Astrocyte (in vitro differentiated cells and primary cell): ENCODE measurements around the gene ZBTB8A. TPM values are rescaled to one million over a fixed set of nuclear protein-coding genes. Genes with fewer than 3 reads are reported as not detected.

Experiments used
- DNase-seq: peaks from one replicate; pipeline ENCODE4 v3.0.0-alpha.2; 2010; ENCODE audit warnings: low read depth
- FAIRE-seq: peaks from 2 replicates; lab custom pipeline; 2011; peaks lifted over from hg19 to GRCh38; lab: Jason Lieb, UNC
- H2AFZ ChIP-seq: 2 replicates; pipeline ENCODE4 v1.6.0; 2012; ENCODE audit warnings: low read depth, low read length, inconsistent platforms
- H3K27ac ChIP-seq: 2 replicates; pipeline ENCODE4 v1.5.1; 2011; ENCODE audit warnings: low read depth, low read length, inconsistent platforms
- H3K27me3 ChIP-seq: 2 replicates; pipeline ENCODE4 v1.6.0; 2011; ENCODE audit warnings: low read length, inconsistent platforms; ENCODE audit not compliant: insufficient read depth
- H3K36me3 ChIP-seq: 2 replicates; pipeline ENCODE4 v1.5.1; 2011; ENCODE audit warnings: low read length, inconsistent platforms; ENCODE audit not compliant: insufficient read depth
- H3K4me1 ChIP-seq: 2 replicates; pipeline ENCODE4 v1.5.1; 2011; ENCODE audit warnings: low read length, inconsistent platforms; ENCODE audit not compliant: insufficient read depth
- H3K4me2 ChIP-seq: 2 replicates; pipeline ENCODE4 v1.6.0; 2012; ENCODE audit warnings: low read length, inconsistent platforms
- H3K4me3 ChIP-seq: 2 replicates; pipeline ENCODE4 v1.5.1; 2011; ENCODE audit warnings: low read depth, mild to moderate bottlenecking, low read length, inconsistent platforms; ENCODE audit not compliant: insufficient read depth
- H3K79me2 ChIP-seq: 2 replicates; pipeline ENCODE4 v1.6.0; 2012; ENCODE audit warnings: mild to moderate bottlenecking, low read length, inconsistent platforms; ENCODE audit not compliant: insufficient read depth
- H3K9ac ChIP-seq: 2 replicates; pipeline ENCODE4 v1.6.0; 2012; ENCODE audit warnings: mild to moderate bottlenecking, low read length, inconsistent platforms
- H3K9me3 ChIP-seq: 2 replicates; pipeline ENCODE4 v1.5.1; 2012; ENCODE audit warnings: low read depth, mild to moderate bottlenecking, low read length, inconsistent platforms; ENCODE audit not compliant: insufficient read depth
- H4K20me1 ChIP-seq: 2 replicates; pipeline ENCODE4 v1.6.0; 2012; ENCODE audit warnings: low read length, inconsistent platforms; ENCODE audit not compliant: insufficient read depth
- H3K27ac Mint-ChIP-seq: one replicate; pipeline ENCODE4 v1.8.0; 2021; ENCODE audit warnings: mild to moderate bottlenecking, mixed read lengths; ENCODE audit not compliant: unreplicated experiment
- H3K27me3 Mint-ChIP-seq: one replicate; pipeline ENCODE4 v1.8.0; 2021; ENCODE audit warnings: low read depth, mixed read lengths; ENCODE audit not compliant: unreplicated experiment
- H3K36me3 Mint-ChIP-seq: one replicate; pipeline ENCODE4 v1.8.0; 2021; ENCODE audit warnings: low read depth, mixed read lengths; ENCODE audit not compliant: unreplicated experiment
- H3K4me1 Mint-ChIP-seq: one replicate; pipeline ENCODE4 v1.8.0; 2021; ENCODE audit warnings: low read depth, mixed read lengths; ENCODE audit not compliant: unreplicated experiment
- H3K4me3 Mint-ChIP-seq: one replicate; pipeline ENCODE4 v1.8.0; 2021; ENCODE audit warnings: mild to moderate bottlenecking, moderate library complexity, mixed read lengths; ENCODE audit not compliant: unreplicated experiment
- H3K9me3 Mint-ChIP-seq: one replicate; pipeline ENCODE4 v1.8.0; 2021; ENCODE audit warnings: mild to moderate bottlenecking, mixed read lengths; ENCODE audit not compliant: unreplicated experiment
- EZH2 ChIP-seq: IDR thresholded peaks from 2 replicates; pipeline ENCODE4 v1.6.1; 2012; ENCODE audit warnings: mild to moderate bottlenecking, low read length, inconsistent platforms; ENCODE audit not compliant: insufficient read depth
- total RNA-seq: library from RNA; stranded (reverse); gene quantifications from 2 replicates; pipeline ENCODE4 v1.2.1, GENCODE V29; 2021
- TF ChIP-seq, protein P1 (sequence below): IDR thresholded peaks from 2 replicates; pipeline ENCODE4 v1.5.1; 2011; ENCODE audit warnings: low read depth, mild to moderate bottlenecking, inconsistent platforms, low read length, moderate library complexity; ENCODE audit not compliant: insufficient read depth

ZBTB8A gene
- total RNA-seq, 1 donor from 2014 or later = 5.6 TPM

DNA sequence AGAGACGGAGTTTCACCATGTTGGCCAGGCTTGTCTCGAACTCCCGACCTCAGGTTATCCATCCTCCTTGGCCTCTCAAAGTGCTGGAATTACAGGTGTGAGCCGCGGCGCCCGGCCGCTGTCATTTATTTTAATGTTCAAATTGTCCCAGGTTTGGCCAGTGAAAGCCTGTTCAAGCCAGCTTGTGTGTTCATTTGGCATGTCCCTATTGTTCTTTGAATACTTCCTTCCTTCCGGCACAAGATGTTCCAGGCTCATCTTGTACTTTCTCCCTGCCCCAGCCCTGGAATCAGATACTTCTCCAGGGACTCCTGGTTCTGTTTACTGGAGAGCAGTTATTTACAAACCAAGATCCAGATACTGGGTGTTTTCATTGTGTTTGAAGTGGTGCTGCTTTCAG is 37.4 kb upstream of the ZBTB8A start:
- Histone ChIP-seq H3K4me2 (no peak overlapping the region), H3K27me3 (no peaks in the 10 kb centered on the region), H3K27ac (no peak overlapping the region), H3K79me2 (no peaks in the 10 kb centered on the region), H4K20me1 (no peaks in the 10 kb centered on the region), H3K36me3 (no peaks in the 10 kb centered on the region), H3K9ac (no peak overlapping the region), H3K9me3 (no peaks in the 10 kb centered on the region), H2AFZ (no peak overlapping the region), H3K4me1 (no peaks in the 10 kb centered on the region), H3K4me3 (no peak overlapping the region)
- DNase-seq (no peak), FAIRE-seq (no peak)
- H3K36me3 Mint-ChIP-seq = no peaks in the 10 kb centered on the region
- no peak for TF ChIP-seq EZH2
- TF ChIP-seq, protein P1, sequence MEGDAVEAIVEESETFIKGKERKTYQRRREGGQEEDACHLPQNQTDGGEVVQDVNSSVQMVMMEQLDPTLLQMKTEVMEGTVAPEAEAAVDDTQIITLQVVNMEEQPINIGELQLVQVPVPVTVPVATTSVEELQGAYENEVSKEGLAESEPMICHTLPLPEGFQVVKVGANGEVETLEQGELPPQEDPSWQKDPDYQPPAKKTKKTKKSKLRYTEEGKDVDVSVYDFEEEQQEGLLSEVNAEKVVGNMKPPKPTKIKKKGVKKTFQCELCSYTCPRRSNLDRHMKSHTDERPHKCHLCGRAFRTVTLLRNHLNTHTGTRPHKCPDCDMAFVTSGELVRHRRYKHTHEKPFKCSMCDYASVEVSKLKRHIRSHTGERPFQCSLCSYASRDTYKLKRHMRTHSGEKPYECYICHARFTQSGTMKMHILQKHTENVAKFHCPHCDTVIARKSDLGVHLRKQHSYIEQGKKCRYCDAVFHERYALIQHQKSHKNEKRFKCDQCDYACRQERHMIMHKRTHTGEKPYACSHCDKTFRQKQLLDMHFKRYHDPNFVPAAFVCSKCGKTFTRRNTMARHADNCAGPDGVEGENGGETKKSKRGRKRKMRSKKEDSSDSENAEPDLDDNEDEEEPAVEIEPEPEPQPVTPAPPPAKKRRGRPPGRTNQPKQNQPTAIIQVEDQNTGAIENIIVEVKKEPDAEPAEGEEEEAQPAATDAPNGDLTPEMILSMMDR = no peak
- H3K27me3 Mint-ChIP-seq = peaks cover 3% of the 10 kb centered on the region
- H3K4me3 Mint-ChIP-seq = no peak overlapping the region
- H3K4me1 Mint-ChIP-seq = no peaks in the 10 kb centered on the region
- no peak overlapping the region for H3K27ac Mint-ChIP-seq
- peaks cover 2% of the 10 kb centered on the region for H3K9me3 Mint-ChIP-seq

GRCh38 chr1:32503153-32503552 is 36.1 kb upstream of the ZBTB8A start:
- H3K27me3 ChIP-seq = no peaks in the 10 kb centered on the region
- no peak overlapping the region for H3K27ac ChIP-seq
- Mint-ChIP-seq H3K4me3 (no peak overlapping the region), H3K9me3 (peaks cover 2% of the 10 kb centered on the region), H3K4me1 (no peaks in the 10 kb centered on the region), H3K27ac (no peak overlapping the region), H3K36me3 (no peaks in the 10 kb centered on the region), H3K27me3 (peaks cover 3% of the 10 kb centered on the region)
- H3K79me2 ChIP-seq = no peaks in the 10 kb centered on the region
- FAIRE-seq (no peak), DNase-seq (no peak)
- no peak overlapping the region for H3K4me3 ChIP-seq
- no peaks in the 10 kb centered on the region for H3K4me1 ChIP-seq
- TF ChIP-seq, protein P1 = no peak
- no peak for TF ChIP-seq EZH2
- H3K4me2 ChIP-seq = no peak overlapping the region
- no peaks in the 10 kb centered on the region for H3K36me3 ChIP-seq
- H2AFZ ChIP-seq = no peak overlapping the region
- no peaks in the 10 kb centered on the region for H4K20me1 ChIP-seq
- no peak overlapping the region for H3K9ac ChIP-seq
- no peaks in the 10 kb centered on the region for H3K9me3 ChIP-seq

DNA sequence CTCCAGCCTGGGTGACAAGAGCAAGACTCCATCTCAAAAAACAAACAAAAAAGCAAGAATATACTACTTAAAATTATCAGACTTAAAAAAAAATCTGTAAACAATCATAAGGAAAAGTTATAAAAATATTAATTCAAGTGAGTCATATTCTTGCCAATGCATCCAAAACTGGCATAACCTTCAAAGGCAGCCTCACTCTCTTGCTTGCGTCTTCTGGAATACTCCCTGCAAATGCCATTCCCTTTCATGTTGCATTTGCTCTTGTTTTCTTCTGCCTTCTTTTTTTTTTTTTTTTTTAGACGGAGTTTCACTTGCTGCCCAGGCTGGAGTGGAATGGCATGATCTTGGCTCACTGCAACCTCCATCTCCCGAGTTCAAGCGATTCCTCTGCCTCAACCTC is 32.2 kb upstream of the ZBTB8A start:
- Mint-ChIP-seq H3K4me1 (peaks cover 2% of the 10 kb centered on the region), H3K9me3 (peaks cover 2% of the 10 kb centered on the region), H3K27me3 (no peaks in the 10 kb centered on the region), H3K36me3 (no peaks in the 10 kb centered on the region), H3K4me3 (no peak overlapping the region), H3K27ac (no peak overlapping the region)
- Histone ChIP-seq H3K9ac (no peak overlapping the region), H2AFZ (no peak overlapping the region), H3K4me1 (no peaks in the 10 kb centered on the region), H4K20me1 (no peaks in the 10 kb centered on the region), H3K4me2 (no peak overlapping the region), H3K27ac (no peak overlapping the region), H3K36me3 (no peaks in the 10 kb centered on the region), H3K9me3 (no peaks in the 10 kb centered on the region), H3K4me3 (no peak overlapping the region), H3K27me3 (no peaks in the 10 kb centered on the region), H3K79me2 (no peaks in the 10 kb centered on the region)
- no peak for TF ChIP-seq EZH2
- TF ChIP-seq, protein P1 = no peak
- FAIRE-seq (no peak), DNase-seq (no peak)
